ENCODE measurements around the gene MACROH2A1. TPM values are rescaled to one million over a fixed set of nuclear protein-coding genes. Genes with fewer than 3 reads are reported as not detected.

MACROH2A1 gene
- total RNA-seq, 2 donors from 2014 or later, result 189 to 191 TPM

GRCh38 chr5:135319928-135320606, 79.0 kb downstream of the MACROH2A1 start:
- 91% methylated on average over 8 of the region's 8 CpGs for WGBS
- Histone ChIP-seq H3K27me3 (replicated peaks; ENCODE audit: insufficient read depth) (no peaks in the 10 kb centered on the region), H3K27ac (no peak overlapping the region), H3K9me3 (no peaks in the 10 kb centered on the region), H3K4me3 (no peak overlapping the region), H3K36me3 (no peaks in the 10 kb centered on the region), H3K4me1 (replicated peaks) (peaks cover 19% of the 10 kb centered on the region)
- intact Hi-C loops (cut with DNase I), result no loop called here
- TF ChIP-seq CTCF (IDR thresholded peaks at IDR 0.05), result peak in 1 of 4 experiments; percentile 8
- TF ChIP-seq POLR2A (IDR thresholded peaks at IDR 0.05), result no peak
- no peak for DNase-seq (ENCODE audit: low spot score)

- TF ChIP-seq POLR2A (IDR thresholded peaks at IDR 0.05), result no peak
- TF ChIP-seq CTCF (IDR thresholded peaks at IDR 0.05), result no peak
- no peak for TF ChIP-seq POLR2AphosphoS5 (IDR thresholded peaks at IDR 0.05)
- no peak overlapping the region for H3K27ac ChIP-seq
- WGBS, result 96% methylated on average over 6 of the region's 6 CpGs
Observed at GRCh38 chr5:135319458-135319857, 79.6 kb downstream of the MACROH2A1 start.

GRCh38 chr5:135318924-135319323, 80.1 kb downstream of the MACROH2A1 start:
- no peak overlapping the region for H3K27ac ChIP-seq
- intact Hi-C loops (cut with DNase I), result no loop called here
- H3K4me3 ChIP-seq, result no peak overlapping the region
- H3K27me3 ChIP-seq (replicated peaks; ENCODE audit: insufficient read depth), result no peaks in the 10 kb centered on the region
- no peak for TF ChIP-seq CTCF (IDR thresholded peaks at IDR 0.05)
- no peak for TF ChIP-seq POLR2A (IDR thresholded peaks at IDR 0.05)
- TF ChIP-seq POLR2AphosphoS5 (IDR thresholded peaks at IDR 0.05), result no peak
- no peak for DNase-seq (ENCODE audit: low spot score)
- H3K36me3 ChIP-seq, result no peaks in the 10 kb centered on the region
- 95% methylated on average over 1 of the region's 1 CpG for WGBS
- H3K9me3 ChIP-seq, result no peaks in the 10 kb centered on the region
- peaks cover 8% of the 10 kb centered on the region for H3K4me1 ChIP-seq (replicated peaks)

More at GRCh38 chr5:135319458-135319857, 79.6 kb downstream of the MACROH2A1 start:
- intact Hi-C loops (cut with DNase I), result no loop called here
- Histone ChIP-seq H3K9me3 (no peaks in the 10 kb centered on the region), H3K27me3 (replicated peaks; ENCODE audit: insufficient read depth) (no peaks in the 10 kb centered on the region), H3K4me1 (replicated peaks) (peaks cover 13% of the 10 kb centered on the region), H3K36me3 (no peaks in the 10 kb centered on the region), H3K4me3 (no peak overlapping the region)
- no peak for DNase-seq (ENCODE audit: low spot score)

GRCh38 chr5:135318037-135318436, 81.0 kb downstream of the MACROH2A1 start:
- TF ChIP-seq CTCF (IDR thresholded peaks at IDR 0.05), result no peak
- no peak for TF ChIP-seq POLR2A (IDR thresholded peaks at IDR 0.05)
- no peak for DNase-seq (ENCODE audit: low spot score)
- WGBS, result 92% methylated on average over 4 of the region's 4 CpGs
- H3K27me3 ChIP-seq (replicated peaks; ENCODE audit: insufficient read depth), result no peaks in the 10 kb centered on the region
- no peaks in the 10 kb centered on the region for H3K4me1 ChIP-seq (replicated peaks)
- H3K9me3 ChIP-seq, result no peaks in the 10 kb centered on the region
- intact Hi-C loops (cut with DNase I), result no loop called here
- H3K27ac ChIP-seq, result no peak overlapping the region
- no peaks in the 10 kb centered on the region for H3K36me3 ChIP-seq
- no peak overlapping the region for H3K4me3 ChIP-seq

- intact Hi-C loops (cut with DNase I), result no loop called here
- no peaks in the 10 kb centered on the region for H3K4me1 ChIP-seq (replicated peaks)
- no peaks in the 10 kb centered on the region for H3K36me3 ChIP-seq
- H3K27me3 ChIP-seq (replicated peaks; ENCODE audit: insufficient read depth), result no peaks in the 10 kb centered on the region
- TF ChIP-seq CTCF (IDR thresholded peaks at IDR 0.05) (no peak), POLR2AphosphoS5 (IDR thresholded peaks at IDR 0.05) (no peak), POLR2A (IDR thresholded peaks at IDR 0.05) (no peak)
- no peak overlapping the region for H3K4me3 ChIP-seq
- DNase-seq (ENCODE audit: low spot score), result no peak
- 90% methylated on average over 4 of the region's 4 CpGs for WGBS
- no peak overlapping the region for H3K27ac ChIP-seq
- H3K9me3 ChIP-seq, result no peaks in the 10 kb centered on the region
Observed at GRCh38 chr5:135317286-135317685, 81.7 kb downstream of the MACROH2A1 start.
